BLaER1 treated with 17β-estradiol and CSF1 and Interleukin-3, amounts not matched to agents 10 nM and 100 nM (cell line): ENCODE data around the gene FLT1.

Experiments used
- H3K27ac ChIP-seq, 11 experiments: shearing (Covaris generic); formaldehyde crosslinking; 2 replicates each; pipeline ENCODE4 v1.8.1; 2022
- H3K27me3 ChIP-seq, 11 experiments: shearing (Covaris generic); formaldehyde crosslinking; 2 replicates each; pipeline ENCODE4 v1.8.1; 2022
- H3K36me3 ChIP-seq, 11 experiments: shearing (Covaris generic); formaldehyde crosslinking; 2 replicates each; pipeline ENCODE4 v1.8.1; 2022
- H3K4me1 ChIP-seq, 10 experiments: shearing (Covaris generic); formaldehyde crosslinking; 2 replicates each; pipeline ENCODE4 v1.8.1; 2022
- H3K4me2 ChIP-seq, 11 experiments: shearing (Covaris generic); formaldehyde crosslinking; 2 replicates each; pipeline ENCODE4 v1.8.1; 2022
- H3K4me3 ChIP-seq, 10 experiments: shearing (Covaris generic); formaldehyde crosslinking; 2 replicates each; pipeline ENCODE4 v1.8.1; 2022
- H3K9ac ChIP-seq, 11 experiments: shearing (Covaris generic); formaldehyde crosslinking; 2 replicates each; pipeline ENCODE4 v1.8.1; 2022
- H3K9me3 ChIP-seq, 11 experiments: shearing (Covaris generic); formaldehyde crosslinking; replicated peaks in 1 of 11; 2 replicates each; pipeline ENCODE4 v1.8.1; 2022
- H4K20me1 ChIP-seq, 11 experiments: shearing (Covaris generic); formaldehyde crosslinking; 2 replicates each; pipeline ENCODE4 v1.8.1; 2022
- Cebpa-rat ChIP-seq, 11 experiments: shearing (Covaris generic); IDR thresholded peaks; 2 replicates each; pipeline ENCODE4 v1.8.1; 2022

FLT1 gene

DNA sequence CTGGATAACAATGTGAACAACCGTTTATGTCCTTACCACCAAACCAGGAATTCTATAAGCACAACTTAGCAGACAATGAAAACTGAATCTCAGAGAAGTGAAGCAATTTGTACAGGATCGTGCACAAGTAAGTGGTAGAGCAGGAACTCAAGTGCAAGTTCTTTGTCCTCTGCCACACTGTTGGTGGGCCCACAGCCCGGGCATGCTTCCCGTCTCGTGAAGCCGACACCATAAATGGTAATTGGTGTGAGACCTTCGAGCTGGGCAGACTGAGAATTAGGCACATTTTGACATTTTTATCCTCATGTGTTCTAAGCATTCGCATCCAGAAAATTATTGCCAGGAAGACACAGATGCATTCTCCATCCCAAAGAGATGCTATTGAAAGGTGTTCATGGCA lies 27.9 kb upstream of the FLT1 start:
- Histone ChIP-seq H3K4me2 (peak overlapping the region in 3 of 11 experiments; percentile 72 to 90 (median 78); a peak in 5 of 22 replicates), H3K36me3 (no peaks in the 10 kb centered on the region), H3K27ac (peak overlapping the region in 2 of 11 experiments; percentile 48 to 63; a peak in 1 of 22 replicates), H3K4me3 (no peak overlapping the region), H3K4me1 (peaks cover 40 to 51% (median 46%) of the 10 kb centered on the region in 10 experiments), H3K9me3 (0 out of 22 replicates have a peak, but pooled peaks cover 0 to 6% (median 0%) of the 10 kb centered on the region in 11 experiments), H3K9ac (no peak overlapping the region), H3K27me3 (peaks cover 0 to 12% (median 0%) of the 10 kb centered on the region in 11 experiments; a peak in 1 of 22 replicates), H4K20me1 (no peaks in the 10 kb centered on the region)
- TF ChIP-seq Cebpa-rat (IDR thresholded peaks at IDR 0.05) = no peak

- Histone ChIP-seq H3K36me3 (no peaks in the 10 kb centered on the region), H3K4me2 (no peak overlapping the region; a peak in 1 of 22 replicates), H3K27me3 (no peaks in the 10 kb centered on the region), H4K20me1 (no peaks in the 10 kb centered on the region), H3K4me1 (peaks cover 0 to 10% (median 0%) of the 10 kb centered on the region in 10 experiments; a peak in 1 of 20 replicates), H3K4me3 (no peak overlapping the region), H3K27ac (no peak overlapping the region), H3K9ac (no peak overlapping the region), H3K9me3 (peaks cover 0 to 3% (median 0%) of the 10 kb centered on the region in 11 experiments; a peak in 2 of 22 replicates)
- no peak for TF ChIP-seq Cebpa-rat (IDR thresholded peaks at IDR 0.05)
These were observed 18.8 kb upstream of the FLT1 start for GRCh38 chr13:28513745-28514144.

DNA sequence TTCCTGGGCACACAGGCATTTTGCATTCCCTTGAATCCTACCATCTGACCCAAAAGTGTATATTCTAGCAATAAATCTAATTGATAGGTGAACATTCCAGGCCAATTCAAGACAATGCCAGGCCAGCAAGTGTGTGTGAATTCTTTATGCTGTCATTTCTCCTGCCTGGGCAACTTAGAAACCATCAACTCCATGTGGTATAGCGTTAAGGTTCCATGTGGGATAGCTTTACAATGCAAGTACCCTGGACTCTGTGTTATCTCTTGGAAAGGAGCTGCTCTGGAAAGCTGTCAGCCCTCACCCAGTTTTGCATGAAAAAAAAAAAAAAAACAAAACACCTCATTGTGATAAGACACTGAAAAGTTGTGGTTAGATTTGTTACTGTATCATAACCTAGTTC lies 15.6 kb upstream of the FLT1 start:
- Histone ChIP-seq H3K9ac (no peak overlapping the region), H3K4me3 (no peak overlapping the region), H3K36me3 (no peaks in the 10 kb centered on the region), H3K9me3 (peaks cover 0 to 12% (median 0%) of the 10 kb centered on the region in 11 experiments; a peak in 3 of 22 replicates), H3K4me1 (peaks cover 12 to 25% (median 16%) of the 10 kb centered on the region in 10 experiments), H3K27ac (no peak overlapping the region), H3K27me3 (no peaks in the 10 kb centered on the region), H3K4me2 (no peak overlapping the region), H4K20me1 (no peaks in the 10 kb centered on the region)
- TF ChIP-seq Cebpa-rat (IDR thresholded peaks at IDR 0.05) = no peak

DNA sequence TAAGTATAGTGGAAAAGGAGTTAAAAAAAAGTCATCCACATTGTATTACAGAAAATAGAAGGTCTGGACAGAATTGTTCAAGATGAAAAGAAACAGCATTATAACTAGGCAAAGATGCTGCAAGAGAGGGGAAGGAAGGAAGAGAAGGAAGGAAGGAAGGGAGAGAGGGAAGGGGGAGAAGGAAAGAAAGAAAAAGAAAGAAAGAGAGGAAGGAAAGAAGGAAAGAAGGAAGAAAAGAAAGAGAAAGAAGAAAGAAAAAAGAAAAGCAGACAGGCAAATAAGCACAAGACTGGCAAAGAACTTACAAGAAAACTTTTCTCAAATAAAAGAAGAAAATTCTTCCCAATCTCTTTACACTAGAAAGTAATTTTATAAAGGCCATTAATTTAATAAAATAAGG lies 15.1 kb upstream of the FLT1 start:
- H3K36me3 ChIP-seq = no peaks in the 10 kb centered on the region
- no peak overlapping the region for H3K27ac ChIP-seq
- no peak overlapping the region for H3K4me3 ChIP-seq
- H3K4me2 ChIP-seq = no peak overlapping the region
- H3K4me1 ChIP-seq = peaks cover 17 to 30% (median 21%) of the 10 kb centered on the region in 10 experiments
- H3K27me3 ChIP-seq = no peaks in the 10 kb centered on the region
- H4K20me1 ChIP-seq = no peaks in the 10 kb centered on the region
- no peak for TF ChIP-seq Cebpa-rat (IDR thresholded peaks at IDR 0.05)
- no peak overlapping the region for H3K9ac ChIP-seq
- peaks cover 0 to 12% (median 0%) of the 10 kb centered on the region in 11 experiments; a peak in 3 of 22 replicates for H3K9me3 ChIP-seq

DNA sequence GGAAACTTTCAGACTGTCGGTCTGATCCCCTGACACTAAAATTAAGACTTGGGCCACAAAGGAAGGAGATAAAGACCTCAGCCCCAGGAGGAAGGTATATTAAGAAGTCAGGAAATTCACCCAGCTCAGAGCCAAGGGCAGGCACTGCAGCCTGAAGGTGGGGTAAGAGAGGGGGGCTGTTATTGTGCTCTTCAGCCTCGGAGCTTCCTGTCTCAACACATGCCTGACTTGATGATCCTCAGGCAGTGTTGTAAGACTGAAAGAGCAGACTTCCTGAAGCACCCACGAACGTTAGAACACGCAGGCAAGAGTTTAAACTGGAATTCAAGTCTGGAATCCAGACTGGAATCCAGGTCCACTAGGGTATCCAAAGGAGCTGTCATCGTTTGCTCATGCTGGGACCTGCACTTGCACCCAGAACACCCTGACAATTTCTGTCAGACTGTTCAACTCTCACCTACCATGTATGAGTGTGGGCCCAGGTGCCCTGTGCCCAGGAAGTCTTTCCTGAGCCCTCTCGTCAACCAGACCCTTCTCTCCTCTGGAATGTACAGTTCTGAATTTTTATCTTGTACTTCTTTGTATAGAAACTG lies 10.7 kb upstream of the FLT1 start:
- peak overlapping the region in 10 of 11 experiments; percentile 2 to 85 (median 78); a peak in 18 of 22 replicates for H3K27ac ChIP-seq
- peak overlapping the region in 9 of 11 experiments; percentile 2 to 71 (median 63); a peak in 17 of 22 replicates for H3K9ac ChIP-seq
- H3K4me2 ChIP-seq = peak overlapping the region; percentile 62 to 86 (median 80)

DNA sequence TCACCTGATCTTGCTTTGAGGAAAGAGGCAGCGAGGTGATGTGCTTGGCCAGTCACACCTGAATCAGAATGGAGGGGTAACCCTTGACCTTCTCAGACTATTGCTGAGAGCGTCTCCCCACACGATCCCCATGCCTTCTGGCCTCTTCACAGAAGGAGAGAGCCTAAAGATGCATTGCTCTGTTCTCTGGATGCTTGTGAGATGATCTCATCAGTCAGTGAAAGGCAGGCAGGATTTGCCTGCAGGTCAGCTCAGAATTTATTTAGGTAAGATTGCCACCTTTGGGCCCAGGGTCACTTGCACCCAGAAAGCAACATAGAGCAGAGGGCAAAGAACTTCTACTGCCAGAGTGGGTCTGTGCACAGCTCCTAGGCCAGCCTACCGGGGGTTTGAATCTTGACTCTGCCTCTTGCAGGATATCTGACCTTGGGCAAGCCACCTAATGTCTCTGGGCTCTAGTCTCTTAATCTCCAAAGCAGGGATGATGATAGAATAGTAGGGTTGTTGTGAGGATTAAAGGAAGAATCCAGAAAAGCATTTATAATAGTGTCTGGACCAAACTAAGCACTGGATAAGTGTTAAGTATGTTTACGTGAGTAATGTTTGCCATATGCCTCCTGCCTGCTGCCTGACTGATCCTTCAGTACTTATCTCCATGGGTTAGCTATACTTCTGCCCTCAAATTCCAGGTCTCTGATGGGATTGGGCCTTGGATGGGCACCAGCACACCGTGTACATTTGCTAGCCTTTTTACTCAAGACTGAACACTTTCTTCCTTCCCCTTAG lies 8.4 kb upstream of the FLT1 start:
- Histone ChIP-seq H3K27me3 (peaks cover 0 to 11% (median 0%) of the 10 kb centered on the region in 11 experiments; a peak in 3 of 22 replicates), H3K9ac (peak overlapping the region in 2 of 11 experiments; percentile 6 to 12; a peak in 1 of 22 replicates), H3K4me3 (no peak overlapping the region), H3K4me1 (peaks cover 24 to 43% (median 40%) of the 10 kb centered on the region in 10 experiments), H3K27ac (peak overlapping the region in 5 of 11 experiments; percentile 76 to 85 (median 80); a peak in 5 of 22 replicates), H4K20me1 (no peaks in the 10 kb centered on the region), H3K4me2 (peak overlapping the region in 8 of 11 experiments; percentile 62 to 86 (median 80); a peak in 15 of 22 replicates), H3K9me3 (peaks cover 0 to 12% (median 0%) of the 10 kb centered on the region in 11 experiments; a peak in 3 of 22 replicates), H3K36me3 (no peaks in the 10 kb centered on the region)
- TF ChIP-seq Cebpa-rat (IDR thresholded peaks at IDR 0.05) = no peak

More for the DNA sequence above, 10.7 kb upstream of the FLT1 start:
- no peaks in the 10 kb centered on the region for H3K36me3 ChIP-seq
- H3K9me3 ChIP-seq = peaks cover 0 to 12% (median 0%) of the 10 kb centered on the region in 11 experiments; a peak in 3 of 22 replicates
- H4K20me1 ChIP-seq = no peaks in the 10 kb centered on the region
- peak overlapping the region in 6 of 10 experiments; percentile 1 to 42 (median 16); a peak in 6 of 20 replicates for H3K4me3 ChIP-seq
- peak in 4 of 11 experiments; percentile 19 to 74 (median 32); a peak in 5 of 22 replicates for TF ChIP-seq Cebpa-rat (IDR thresholded peaks at IDR 0.05)
- H3K27me3 ChIP-seq = peaks cover 0 to 11% (median 0%) of the 10 kb centered on the region in 11 experiments; a peak in 3 of 22 replicates
- peaks cover 24 to 47% (median 40%) of the 10 kb centered on the region in 10 experiments for H3K4me1 ChIP-seq

DNA sequence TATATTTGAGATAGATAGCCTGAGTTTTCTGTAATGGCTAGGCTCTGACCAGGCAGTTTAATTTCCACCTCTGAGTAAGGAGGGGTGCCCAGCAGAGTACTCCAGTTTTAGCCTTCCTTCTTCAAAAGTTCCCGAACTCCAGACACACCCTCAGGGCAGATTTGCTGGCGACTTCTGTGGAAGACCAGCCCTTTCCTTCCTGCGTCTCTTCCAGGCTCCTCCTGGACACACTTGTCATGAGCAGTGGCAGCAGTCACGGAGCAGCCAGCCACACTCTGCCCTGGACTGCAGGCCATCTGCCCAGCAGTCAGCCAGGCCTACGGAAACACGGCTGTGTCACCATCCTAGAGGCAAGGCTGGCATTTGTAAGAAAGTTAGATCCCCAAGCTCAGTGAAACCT lies 6.6 kb upstream of the FLT1 start:
- no peak overlapping the region for H3K4me2 ChIP-seq
- no peak overlapping the region for H3K27ac ChIP-seq
- H3K4me1 ChIP-seq = peaks cover 18 to 55% (median 43%) of the 10 kb centered on the region in 10 experiments
- H3K9ac ChIP-seq = no peak overlapping the region
- peaks cover 2 to 25% (median 6%) of the 10 kb centered on the region in 11 experiments for H3K27me3 ChIP-seq
- no peaks in the 10 kb centered on the region for H3K36me3 ChIP-seq
- no peak overlapping the region for H3K4me3 ChIP-seq
- TF ChIP-seq Cebpa-rat (IDR thresholded peaks at IDR 0.05) = no peak
- H3K9me3 ChIP-seq = peaks cover 0 to 6% (median 0%) of the 10 kb centered on the region in 11 experiments; a peak in 3 of 22 replicates
- H4K20me1 ChIP-seq = peaks cover 0 to 1% (median 0%) of the 10 kb centered on the region in 11 experiments; a peak in 3 of 22 replicates

GRCh38 chr13:28499609-28500008 lies 4.7 kb upstream of the FLT1 start:
- H3K36me3 ChIP-seq = no peaks in the 10 kb centered on the region
- no peaks in the 10 kb centered on the region for H3K9me3 ChIP-seq
- no peak overlapping the region for H3K9ac ChIP-seq
- peaks cover 21 to 45% (median 25%) of the 10 kb centered on the region in 11 experiments for H3K27me3 ChIP-seq
- no peak overlapping the region for H3K4me2 ChIP-seq
- no peak overlapping the region for H3K27ac ChIP-seq
- H4K20me1 ChIP-seq = peaks cover 0 to 11% (median 2%) of the 10 kb centered on the region in 11 experiments; a peak in 15 of 22 replicates
- no peak for TF ChIP-seq Cebpa-rat (IDR thresholded peaks at IDR 0.05)
- H3K4me1 ChIP-seq = peaks cover 2 to 49% (median 38%) of the 10 kb centered on the region in 10 experiments; a peak in 19 of 20 replicates
- no peak overlapping the region for H3K4me3 ChIP-seq
